Stimulated activated CD4-positive, alpha-beta T cell treated with anti-CD3 and anti-CD28 coated beads, Interleukin-1b, Interleukin-23, amount 100 ng/mL, for 24 hours (primary cell): ENCODE data around the gene TMEM212.

ENCODE experiments used
- DNase-seq, 4 experiments: peaks; one replicate each; pipeline ENCODE4 v3.0.0-alpha.2; 2020; ENCODE audit warnings: low read depth in 4 of 4, low spot score in 1 of 4

TMEM212 gene

DNA sequence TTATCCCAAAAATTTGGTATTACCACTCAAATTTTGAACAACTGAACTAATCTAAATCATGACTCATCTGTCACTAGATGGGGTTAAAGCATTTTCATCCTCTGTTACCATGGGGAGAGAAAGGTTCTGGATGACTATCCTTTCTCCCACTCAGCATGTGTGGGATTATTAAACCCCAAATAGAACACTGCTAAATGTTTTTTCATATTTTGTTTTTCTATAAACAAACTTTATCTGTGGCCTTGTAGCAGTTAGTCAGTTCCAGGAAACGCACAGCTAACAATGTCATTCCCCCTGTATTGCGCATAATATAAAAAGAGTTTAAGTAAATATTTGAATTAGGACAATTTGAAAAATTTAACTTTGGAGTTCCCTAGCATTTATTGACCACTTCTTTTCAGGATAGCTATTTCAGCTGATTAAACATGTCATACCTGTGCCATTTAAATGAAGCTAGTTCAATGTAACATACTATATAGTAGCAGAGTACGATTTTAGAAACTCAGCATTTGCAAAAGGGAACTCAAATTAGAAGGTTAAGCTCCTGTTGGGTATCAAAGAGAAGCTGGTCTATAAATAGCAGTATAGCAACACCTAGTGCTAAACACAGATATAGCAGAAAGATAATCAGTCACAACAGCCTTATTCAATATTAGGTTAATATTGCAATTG is 9.2 kb upstream of the TMEM212 start:
- DNase-seq, result no peak

DNA sequence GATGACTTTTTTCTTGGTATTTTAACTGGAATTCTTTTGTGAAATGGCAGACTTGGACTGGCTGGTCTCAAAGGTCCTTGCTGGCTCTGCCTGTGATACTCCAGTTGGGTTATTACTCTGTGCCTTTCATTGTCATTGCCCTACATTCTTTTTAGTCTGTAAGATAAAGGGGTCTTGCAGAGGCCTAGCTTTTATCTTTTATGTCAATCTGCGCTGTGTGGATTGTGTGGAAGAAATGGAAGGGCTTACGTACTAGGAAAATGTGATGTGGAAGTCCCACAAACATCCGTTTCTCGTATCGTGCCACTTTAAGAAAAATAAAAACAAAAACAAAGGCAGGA is 8.7 kb upstream of the TMEM212 start:
- no peak for DNase-seq

DNA sequence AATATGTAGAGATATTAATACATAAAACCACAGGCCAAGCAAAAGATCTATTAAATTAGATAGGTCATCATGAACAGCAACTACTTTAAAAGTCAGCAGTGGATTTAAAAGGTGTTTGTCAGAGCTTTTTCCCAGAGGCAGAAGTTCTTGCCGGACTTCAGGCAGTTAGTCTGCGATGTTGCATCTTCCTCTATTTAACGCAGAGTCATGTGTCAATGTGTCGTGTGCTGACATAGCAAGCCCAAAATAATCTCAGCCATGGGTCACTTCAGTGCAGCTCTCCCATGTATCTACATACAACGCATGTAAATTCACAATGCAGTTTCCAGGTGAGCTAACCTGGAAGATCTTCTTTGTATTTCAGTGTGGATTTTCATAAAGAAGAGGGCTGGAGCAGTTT is 8.0 kb upstream of the TMEM212 start:
- DNase-seq, result no peak

DNA sequence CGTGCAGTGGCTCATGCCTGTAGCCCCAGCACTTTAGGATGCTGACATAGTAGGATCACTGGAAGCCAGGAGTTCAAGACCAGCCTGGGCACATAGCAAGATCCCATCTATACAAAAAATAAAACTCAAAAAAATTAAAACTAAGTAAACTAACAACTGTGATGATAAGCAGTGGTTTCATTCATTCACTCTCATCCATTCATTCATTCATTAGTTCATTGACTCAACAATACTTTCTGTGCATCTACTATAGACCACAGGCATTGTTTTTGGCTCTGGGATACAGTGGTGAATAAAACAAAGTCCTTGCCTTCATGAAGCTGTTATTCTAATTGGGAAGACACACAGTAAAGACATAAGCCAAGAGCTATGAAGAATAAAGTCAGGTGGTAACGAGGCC is 7.5 kb upstream of the TMEM212 start:
- no peak for DNase-seq

DNA sequence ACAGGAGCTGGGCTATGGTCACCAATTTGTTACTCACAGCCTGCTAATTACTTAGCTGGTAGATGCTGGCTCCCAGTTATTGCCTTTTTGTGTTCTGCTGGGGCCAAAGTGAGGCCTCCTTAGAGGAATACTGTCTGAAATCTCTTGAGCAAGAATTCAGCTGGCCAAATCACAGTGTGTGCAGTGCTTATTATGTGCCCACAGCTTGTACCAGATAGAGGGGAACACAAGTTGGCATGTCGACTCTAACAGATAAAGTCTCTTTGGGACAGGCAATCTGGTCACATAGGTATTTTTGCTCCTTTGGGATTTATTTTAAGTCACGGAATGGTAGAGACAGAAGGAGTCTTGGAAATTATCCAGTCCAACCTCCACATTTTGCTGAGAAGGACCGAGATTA is 6.3 kb upstream of the TMEM212 start:
- DNase-seq, result no peak

DNA sequence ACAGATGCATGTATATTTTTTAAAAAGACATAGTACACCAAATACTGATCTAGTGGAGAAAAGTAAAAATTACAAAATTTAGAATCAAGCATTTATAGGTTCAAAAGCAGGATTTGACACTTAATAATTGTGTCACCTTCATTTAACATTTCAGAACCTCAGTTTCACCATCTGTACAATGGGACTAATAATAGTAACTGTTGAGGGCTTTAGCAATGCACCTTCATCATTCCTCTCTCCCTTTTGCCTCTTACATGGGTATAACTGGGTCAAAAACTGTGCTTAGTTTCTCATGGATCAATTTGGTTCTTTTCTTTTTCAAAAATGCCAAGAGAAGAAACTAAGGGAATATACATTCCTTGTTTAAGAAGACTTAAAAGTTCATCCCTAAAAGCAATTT is 5.5 kb upstream of the TMEM212 start:
- DNase-seq, result no peak

DNA sequence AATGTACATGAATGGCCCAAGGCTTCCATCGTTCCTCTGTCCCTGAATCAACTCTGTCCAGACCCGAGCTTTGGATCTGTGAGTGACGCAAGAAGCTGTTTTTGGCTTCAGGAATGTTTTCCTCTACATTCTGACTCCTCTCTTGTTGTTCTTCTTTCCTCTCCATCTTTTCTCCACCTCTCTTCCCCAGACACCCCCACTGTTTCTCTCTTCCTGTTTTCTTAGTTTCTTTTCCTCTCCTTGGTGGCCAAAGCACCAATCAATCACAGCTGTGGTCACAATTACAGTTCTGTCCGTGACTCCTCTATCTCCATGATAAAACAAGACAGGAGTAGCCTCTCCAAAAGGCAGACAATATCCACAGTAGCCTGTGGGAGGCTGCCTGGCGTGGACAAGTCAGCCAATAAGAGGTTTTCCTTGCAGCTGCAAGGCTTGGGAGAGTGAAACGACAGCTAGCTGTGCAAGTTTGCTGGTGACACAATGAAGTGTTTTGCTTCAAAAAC is 4.9 kb upstream of the TMEM212 start:
- DNase-seq, result no peak

DNA sequence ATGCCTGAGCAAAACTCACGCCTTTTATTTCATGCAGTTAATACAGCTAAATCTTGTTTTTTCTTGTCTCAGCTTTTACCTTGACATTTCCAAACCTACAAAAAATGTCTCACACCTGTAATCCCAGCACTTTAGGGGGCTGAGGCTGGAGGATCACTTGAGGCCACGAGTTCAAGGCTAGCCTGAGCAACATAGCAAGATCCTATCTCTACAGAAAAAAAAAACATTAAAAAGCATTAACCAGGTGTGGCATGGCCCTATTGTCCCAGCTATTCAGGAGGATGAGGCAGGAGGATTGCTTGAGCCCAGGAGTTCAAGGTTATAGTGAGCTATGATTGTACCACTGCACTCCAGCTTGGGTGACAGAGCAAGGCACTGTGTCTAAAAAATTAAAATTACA is 3.9 kb upstream of the TMEM212 start:
- no peak for DNase-seq

DNA sequence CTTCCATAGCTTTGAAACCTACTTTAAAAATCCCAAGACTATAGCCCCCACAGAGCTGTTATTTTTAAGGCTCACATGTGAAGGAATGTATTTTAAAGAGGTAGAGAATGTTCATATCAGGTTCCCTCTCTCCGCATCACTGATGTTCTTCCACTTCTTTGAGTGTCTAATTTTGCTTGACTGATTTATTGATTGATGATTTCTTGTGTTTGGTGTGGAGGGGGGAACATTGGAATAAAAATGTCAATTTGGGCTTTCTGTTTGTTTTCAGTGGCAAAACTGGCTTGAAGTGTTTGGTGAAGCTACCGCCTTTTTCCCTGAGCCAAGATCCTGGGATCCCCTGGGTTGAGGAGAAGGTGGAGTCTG is 2.7 kb upstream of the TMEM212 start:
- DNase-seq, result no peak

DNA sequence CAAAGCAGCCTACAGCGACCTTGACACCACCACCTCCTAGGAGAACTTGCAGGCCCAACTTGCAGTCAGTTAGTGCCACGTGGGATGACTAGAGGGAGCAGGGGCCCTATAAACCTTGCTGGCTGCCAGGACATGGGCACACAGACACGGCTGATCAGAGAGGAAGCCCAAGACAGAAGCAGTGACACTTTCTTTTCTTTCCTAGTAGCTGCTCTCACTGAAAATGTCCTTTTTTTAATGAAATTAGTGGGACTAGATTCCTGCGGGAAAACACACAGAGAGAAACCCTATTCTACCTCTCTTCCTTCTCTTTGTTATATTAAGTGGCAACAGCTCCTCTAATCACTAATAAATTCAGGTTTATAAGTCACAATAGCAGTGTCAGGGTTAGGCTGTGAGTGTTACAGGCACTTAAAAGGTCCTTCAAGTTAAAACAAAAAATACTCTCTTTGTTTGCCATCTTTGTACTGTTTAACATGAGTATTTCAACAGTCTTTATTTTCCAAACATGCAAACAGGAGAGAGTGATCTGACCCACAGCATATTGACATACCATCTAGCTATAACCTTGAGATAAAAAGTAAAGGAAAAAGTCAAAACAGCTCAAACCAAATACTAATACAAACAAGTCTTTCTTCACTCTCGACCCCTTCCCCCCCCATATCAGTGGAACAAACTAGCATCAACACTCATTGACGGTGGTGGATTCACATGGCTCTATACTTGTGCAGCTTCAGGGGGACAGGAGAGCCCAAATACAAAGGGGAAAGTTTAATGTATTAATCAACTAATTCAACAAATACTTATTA is 2.1 kb upstream of the TMEM212 start:
- DNase-seq, result no peak

DNA sequence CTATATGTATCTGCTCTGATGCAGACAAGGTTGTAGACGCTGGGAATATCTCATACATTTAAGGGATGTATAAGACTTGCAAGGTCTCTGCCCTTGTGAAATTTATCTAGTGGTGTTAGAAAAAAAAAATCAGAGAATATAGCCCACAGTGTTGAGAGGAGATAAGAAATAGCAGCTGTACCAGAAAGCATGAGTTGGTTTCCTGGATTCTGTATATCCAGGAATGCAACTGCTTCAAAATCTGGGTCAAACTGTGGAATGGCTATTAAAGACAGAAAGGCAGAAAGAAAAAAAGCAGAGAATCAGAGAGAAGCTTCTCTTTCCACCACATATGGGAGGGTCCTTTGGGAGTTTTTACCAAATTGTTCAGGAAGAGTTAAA is 1.5 kb upstream of the TMEM212 start:
- no peak for DNase-seq

DNA sequence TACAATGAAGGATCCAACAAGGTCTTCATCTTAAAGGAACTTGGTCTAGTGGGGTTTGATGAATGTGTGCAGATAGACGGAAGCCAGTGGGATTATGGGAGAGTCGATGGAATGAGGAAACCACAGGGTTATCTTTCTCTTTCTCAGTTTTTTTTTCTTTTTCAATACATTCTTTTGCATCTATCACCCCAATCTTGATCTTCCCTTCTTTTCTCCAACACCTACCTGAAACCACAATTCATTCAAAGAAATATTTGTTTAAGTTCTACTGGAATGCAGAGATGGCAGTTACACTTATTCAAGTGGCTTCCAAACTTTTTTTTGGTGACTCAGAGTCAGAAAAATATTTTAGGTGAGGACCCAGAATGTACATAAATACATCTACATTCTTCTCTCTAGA is 1.7 kb downstream of the TMEM212 start:
- DNase-seq, result no peak

DNA sequence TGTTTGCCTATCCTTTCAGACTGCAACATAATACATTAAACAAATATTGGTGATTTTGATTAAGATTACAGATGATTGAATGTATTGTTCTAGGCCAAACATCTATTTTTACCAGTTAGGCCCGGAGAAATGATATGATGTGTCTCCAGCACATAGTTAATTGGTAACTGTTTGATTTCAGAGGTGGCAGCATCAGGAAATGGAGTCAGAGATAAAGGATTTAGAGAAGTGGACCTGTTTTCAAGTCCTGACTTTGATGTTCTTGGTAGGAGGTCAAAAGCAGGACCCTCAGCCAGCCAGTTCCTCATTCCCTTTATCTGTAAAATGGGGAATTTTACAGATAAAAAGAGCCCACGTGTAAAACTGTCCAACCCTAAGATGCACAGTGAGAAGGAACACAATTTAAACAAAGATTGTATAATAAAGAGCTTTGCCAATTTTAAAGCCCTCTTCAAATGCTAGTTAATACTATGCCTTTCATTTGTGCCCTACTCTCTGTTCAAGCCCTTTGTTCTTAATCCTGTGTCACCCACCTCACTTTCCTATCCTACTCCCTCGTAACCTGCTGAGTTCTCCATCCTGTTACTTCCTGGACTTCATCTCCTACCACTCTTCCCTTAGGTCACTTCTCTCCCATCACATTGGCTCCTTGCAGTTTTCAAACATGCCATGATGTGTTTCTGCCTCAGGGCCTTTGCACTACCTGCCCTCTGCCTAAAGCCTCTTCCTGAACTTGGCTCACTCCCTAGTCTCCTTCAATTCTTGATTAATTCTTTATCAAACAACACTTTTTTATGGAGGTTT is 2.5 kb downstream of the TMEM212 start:
- no peak for DNase-seq

DNA sequence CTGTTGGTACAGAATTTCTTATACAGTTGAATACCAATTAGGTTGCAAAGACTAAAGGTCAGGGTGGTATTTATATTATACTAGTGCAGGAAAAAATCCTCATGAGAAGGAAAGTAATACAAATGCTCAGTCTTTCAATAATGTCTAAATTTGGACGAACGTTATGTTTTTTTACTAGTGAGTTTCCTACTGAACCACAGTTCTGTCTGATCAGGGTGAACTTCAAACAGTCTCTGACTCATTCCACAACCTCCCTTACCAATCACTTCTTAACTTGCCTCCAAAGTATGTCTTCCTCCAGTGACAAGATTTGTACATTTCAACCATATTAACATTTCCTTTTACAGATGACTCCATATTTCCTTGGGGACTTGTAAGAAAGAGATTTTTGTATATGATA is 3.4 kb downstream of the TMEM212 start:
- DNase-seq, result no peak

DNA sequence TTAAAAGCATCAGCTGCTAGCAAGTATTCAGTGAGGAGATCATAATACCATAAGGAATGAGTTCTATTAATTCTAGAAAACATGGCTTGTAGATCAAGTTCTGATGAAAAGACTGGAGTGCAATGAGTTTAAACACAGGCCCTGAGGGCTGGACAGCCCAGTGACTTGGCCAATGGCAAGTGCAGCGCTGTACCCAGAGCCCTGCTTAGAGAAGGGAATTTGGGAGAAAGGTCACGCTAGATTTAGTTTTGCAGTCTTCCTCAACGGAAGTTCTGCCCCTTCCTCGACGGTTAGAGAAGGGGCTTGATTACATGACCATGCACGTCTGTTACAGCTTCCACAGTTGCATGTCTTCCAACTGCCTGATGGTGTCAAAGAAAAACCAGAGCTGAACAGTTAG is 4.0 kb downstream of the TMEM212 start:
- no peak for DNase-seq

DNA sequence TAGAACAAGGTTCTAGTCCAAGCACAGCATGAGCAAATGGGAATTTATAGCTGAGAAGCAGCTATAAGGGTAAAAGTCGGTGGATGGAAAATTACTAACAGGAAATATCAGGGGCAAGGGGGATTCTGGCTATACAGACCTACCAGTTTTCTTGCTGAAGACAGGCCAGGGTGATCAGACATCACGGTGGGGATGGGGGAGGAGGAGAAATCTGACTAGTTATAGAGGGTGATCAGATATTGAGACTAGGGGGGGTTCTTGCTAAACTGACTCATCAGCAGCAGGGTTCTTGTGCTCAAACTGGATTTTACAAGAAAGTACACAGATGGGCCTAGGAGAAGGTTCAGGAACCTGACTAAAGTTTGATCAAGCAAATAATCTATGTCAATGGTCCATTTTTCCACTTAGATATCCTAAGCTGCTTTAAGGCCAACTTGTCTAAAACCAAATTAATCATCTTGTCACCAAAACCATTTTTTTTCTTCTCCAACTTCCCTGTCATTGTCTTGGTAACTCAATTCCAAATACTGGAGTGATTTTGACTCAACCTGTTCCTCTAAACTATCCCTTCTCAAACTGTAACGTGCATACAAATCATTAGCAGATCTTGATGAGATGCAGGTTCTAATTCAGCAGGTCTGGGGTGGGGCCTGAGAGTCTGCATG is 4.6 kb downstream of the TMEM212 start:
- DNase-seq, result no peak

DNA sequence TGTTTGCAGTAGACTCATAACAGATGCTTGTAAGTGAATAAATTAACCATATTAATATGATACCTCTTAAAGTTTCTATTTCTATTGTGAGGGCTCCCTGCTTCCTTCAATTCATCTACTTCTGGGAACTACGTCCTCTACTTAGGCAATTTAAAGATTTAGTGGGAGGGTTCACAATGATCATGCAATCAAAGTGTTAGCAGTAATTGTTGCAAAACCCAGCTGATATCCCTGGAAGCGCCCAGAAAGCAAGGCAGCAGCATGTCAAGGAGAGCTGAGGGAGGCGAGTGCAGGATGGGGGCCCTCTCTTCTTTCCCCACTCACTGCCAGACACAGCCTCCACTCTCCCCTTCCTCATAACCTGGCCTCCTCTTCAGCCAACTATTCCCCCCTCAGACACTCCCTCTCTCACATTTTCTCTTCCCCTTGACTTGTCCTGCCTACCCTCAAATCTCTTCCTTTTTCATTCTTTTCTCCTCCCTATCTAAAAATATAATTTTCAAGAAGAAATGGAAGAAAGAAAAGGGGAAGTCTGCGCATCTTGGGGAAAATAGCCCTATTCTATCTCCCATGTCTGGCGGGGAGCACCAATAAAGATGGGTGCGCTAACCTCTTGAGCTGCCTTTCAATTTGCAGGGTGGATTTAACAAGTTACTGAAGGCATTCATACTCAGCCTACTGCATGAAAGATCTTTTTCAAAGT is 6.6 kb downstream of the TMEM212 start:
- DNase-seq, result no peak

DNA sequence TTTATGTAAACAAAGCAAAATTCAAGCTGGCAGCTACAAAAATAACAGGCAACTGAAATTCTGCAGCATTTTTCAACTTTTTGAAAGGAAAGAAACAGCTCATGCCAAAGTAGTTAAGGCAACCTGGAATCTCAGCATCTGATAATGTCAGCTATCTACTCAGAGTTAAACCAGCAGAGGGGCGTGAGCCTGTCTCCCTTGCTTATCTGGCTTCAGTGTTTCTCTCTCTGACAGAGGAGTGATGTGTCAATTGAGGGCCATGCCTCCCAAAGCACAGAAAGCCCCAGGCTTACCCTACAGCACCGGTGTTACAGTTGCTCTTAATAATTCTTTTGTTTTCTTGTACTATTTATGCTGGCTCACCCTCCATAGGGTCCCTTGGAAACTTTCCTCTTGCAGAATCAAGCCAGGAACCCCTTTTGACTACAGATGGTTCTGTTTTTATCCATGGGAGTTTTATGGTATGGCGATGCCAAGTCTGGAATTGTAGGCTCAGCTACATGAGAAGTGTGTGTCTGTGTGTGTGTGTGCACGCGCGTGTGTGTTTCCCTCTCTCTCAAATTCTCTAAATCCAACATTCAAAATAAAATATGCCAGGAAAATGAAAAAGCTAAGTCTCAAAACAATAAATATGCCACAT is 7.3 kb downstream of the TMEM212 start:
- DNase-seq, result no peak

DNA sequence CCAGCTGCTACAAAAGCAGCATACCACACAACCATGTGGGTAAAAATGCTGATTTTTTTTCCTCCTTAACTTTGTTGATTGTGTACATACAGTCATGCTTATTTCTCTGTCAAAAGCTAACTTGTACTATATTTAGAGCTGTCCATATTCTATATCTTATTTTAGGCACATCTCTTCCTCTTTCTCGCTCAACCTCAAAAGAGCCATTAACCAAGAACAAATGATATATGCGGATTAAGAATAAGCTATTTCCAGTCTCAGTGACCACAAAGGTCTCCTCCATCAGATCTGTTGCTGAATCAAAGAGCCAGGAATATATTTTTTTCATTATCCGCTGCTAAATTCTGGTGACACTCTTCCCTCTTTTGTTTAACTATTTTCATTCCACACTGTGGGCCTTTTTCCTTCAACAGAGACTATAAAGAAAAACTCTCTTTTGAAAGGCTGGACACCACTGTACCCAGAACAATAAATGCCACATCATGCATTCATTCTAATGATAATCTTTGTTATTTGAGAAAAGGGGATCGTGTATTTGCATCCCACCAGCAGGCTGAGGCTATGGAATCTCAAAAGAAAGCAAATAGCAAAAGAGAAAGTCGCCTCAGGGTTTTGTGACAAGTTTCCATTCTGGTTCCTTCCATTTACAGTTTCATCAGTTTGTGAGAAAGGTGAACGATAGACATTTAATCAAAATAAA is 8.0 kb downstream of the TMEM212 start:
- no peak for DNase-seq

DNA sequence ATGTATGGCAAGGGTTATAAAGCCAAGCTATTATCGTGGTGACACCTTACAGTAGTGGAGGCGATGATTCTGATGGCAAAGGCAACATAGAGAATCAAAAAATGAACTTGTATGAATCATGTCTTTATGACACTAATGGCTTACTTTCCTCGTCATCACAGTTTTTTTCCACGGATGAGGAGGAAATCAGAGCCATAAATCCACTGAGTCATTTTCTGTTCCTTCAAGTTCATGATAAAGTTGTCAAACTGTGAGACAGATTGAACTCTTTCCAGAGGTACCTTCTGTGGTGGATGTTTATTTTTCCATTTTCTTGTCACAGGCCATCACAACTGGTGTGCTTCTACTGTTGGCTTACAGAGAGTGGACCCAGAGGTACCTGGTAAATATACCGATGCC is 8.5 kb downstream of the TMEM212 start:
- DNase-seq, result no peak
